Measurements from ENCODE around the gene HSPA4L. TPM values are rescaled to one million over a fixed set of nuclear protein-coding genes. Genes with fewer than 3 reads are reported as not detected.
A peak's percentile ranks its signal among the peaks of the same experiment; 100 is the strongest.

HSPA4L gene
- total and polyA plus RNA-seq, 2 experiments from 2014 or later = 3.5 to 4.2 TPM

- TF ChIP-seq ZNF462 (CRISPR knock-in tag; IDR thresholded peaks at IDR 0.05) = no peak
These were observed 50.5 kb downstream of the HSPA4L start (continued) for GRCh38 chr4:127832585-127832984.

DNA sequence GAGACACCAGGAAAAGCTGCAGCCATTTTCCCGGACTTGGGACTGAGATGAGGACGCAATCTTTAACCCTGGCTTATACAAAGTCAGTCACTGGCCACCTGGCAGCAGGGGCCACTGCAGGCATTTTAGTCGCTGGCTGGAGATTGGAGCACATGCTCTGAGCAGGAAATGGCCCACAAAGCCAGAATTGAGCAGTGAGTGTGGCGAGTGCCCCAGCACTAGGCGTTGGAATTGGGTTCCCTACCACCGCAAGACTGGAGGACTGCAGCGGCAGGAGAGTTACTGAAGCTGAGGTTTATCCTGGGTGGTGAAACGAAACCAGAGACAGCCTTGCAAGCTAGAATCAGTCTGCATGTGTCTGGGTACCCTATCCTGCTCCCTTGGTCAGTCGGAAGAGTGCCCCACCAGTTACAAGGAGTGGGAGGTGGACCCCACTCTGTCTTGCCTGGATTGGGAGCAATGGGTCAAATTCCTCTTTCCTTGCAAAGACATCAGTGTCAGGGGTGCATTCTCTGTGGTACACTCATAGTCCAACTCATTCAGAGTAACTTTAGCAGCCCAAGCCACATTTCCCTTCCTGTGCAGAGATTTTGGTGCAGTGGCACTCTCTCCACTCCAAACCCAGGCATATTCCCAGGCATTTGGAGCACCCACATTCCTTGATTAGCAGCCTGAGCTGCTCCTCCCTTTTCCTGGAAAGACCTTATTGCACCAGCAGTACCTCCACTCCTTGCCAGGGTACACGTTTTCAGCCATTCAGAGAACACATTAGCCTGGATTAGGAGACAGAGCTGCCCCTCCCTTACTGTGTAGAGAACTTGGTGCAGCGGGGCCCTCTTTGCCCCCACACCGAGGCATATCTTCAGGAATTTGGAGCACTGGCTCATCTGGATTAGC, 61.8 kb downstream of the HSPA4L start:
- H2AFZ ChIP-seq = 0 out of 2 replicates have a peak overlapping the region, but pooled peaks have one; percentile 21
- peaks cover 4% of the 10 kb centered on the region; the same call in 1 of the 2 replicates for H3K9me2 ChIP-seq (ENCODE audit: insufficient read depth)

More for the DNA sequence above, 61.8 kb downstream of the HSPA4L start:
- TF ChIP-seq, protein P1, sequence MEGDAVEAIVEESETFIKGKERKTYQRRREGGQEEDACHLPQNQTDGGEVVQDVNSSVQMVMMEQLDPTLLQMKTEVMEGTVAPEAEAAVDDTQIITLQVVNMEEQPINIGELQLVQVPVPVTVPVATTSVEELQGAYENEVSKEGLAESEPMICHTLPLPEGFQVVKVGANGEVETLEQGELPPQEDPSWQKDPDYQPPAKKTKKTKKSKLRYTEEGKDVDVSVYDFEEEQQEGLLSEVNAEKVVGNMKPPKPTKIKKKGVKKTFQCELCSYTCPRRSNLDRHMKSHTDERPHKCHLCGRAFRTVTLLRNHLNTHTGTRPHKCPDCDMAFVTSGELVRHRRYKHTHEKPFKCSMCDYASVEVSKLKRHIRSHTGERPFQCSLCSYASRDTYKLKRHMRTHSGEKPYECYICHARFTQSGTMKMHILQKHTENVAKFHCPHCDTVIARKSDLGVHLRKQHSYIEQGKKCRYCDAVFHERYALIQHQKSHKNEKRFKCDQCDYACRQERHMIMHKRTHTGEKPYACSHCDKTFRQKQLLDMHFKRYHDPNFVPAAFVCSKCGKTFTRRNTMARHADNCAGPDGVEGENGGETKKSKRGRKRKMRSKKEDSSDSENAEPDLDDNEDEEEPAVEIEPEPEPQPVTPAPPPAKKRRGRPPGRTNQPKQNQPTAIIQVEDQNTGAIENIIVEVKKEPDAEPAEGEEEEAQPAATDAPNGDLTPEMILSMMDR (conservative IDR thresholded peaks at IDR 0.05; ENCODE audit: low read depth in 2 of 2) = peak in 1 of 2 experiments; percentile 29; a peak in 1 of 4 replicates
- TF ChIP-seq STAT1 (IDR thresholded peaks at IDR 0.05; ENCODE audit: unreplicated experiment) = no peak
- peak; percentile 30 for DNase-seq (ENCODE audit: low spot score)
- no peaks in the 10 kb centered on the region for H3K27me3 ChIP-seq (ENCODE audit: insufficient read depth)
- Mint-ChIP-seq H3K27ac (no peak overlapping the region), H3K27me3 (ENCODE audit: insufficient read depth, low read depth, poor library complexity) (peaks cover 16% of the 10 kb centered on the region), H3K9me3 (peaks cover 17% of the 10 kb centered on the region; the same call in 2 of the 3 replicates), H3K4me1 (peaks cover 20% of the 10 kb centered on the region), H3K36me3 (ENCODE audit: low read depth) (peaks cover 19% of the 10 kb centered on the region), H3K4me3 (no peak overlapping the region)
- peak; percentile 62 for ATAC-seq
- H3K27ac ChIP-seq (ENCODE audit: low read depth) = no peak overlapping the region
- H3K79me2 ChIP-seq (replicated peaks; ENCODE audit: insufficient read depth) = 0 out of 2 replicates have a peak, but pooled peaks cover 5% of the 10 kb centered on the region
- no peak overlapping the region for H3K4me2 ChIP-seq
- no peaks in the 10 kb centered on the region for H3F3A ChIP-seq (replicated peaks; ENCODE audit: low read depth)
- no peaks in the 10 kb centered on the region for H3K36me3 ChIP-seq (ENCODE audit: insufficient read depth)
- H3K4me3 ChIP-seq = no peak overlapping the region
- no peaks in the 10 kb centered on the region for H3K4me1 ChIP-seq (ENCODE audit: insufficient read depth)
- no peaks in the 10 kb centered on the region for H4K20me1 ChIP-seq (replicated peaks; ENCODE audit: insufficient read depth)

Data from GM23338 (cell line).